Stimulated activated CD4-positive, alpha-beta T cell treated with anti-CD3 and anti-CD28 coated beads, Interleukin-1b, Interleukin-23, amount 100 ng/mL, for 24 hours (primary cell): Measurements from ENCODE around the gene TRAPPC6A.
"Not testable (repeated sequence)": the region's sequence is repeated elsewhere in the genome, so short reads cannot be mapped to it uniquely, and the experiment has no call there.

Experiments
- DNase-seq, 4 experiments: peaks; one replicate each; pipeline ENCODE4 v3.0.0-alpha.2; 2020; ENCODE audit warnings: low read depth in 4 of 4, low spot score in 1 of 4

Gene TRAPPC6A

GRCh38 chr19:45130888-45131615 is 47.0 kb downstream of the TRAPPC6A start:
- no peak for DNase-seq

GRCh38 chr19:45130236-45130635 is 47.8 kb downstream of the TRAPPC6A start:
- no peak for DNase-seq

GRCh38 chr19:45128806-45129205 is 49.2 kb downstream of the TRAPPC6A start:
- DNase-seq, result no peak

- no peak for DNase-seq
Observed at GRCh38 chr19:45128146-45128545, 49.9 kb downstream of the TRAPPC6A start.

- no peak for DNase-seq
Observed at GRCh38 chr19:45126654-45127053, 51.4 kb downstream of the TRAPPC6A start.

GRCh38 chr19:45125975-45126493 is 52.0 kb downstream of the TRAPPC6A start:
- DNase-seq, result peak; percentile 31 to 63 (median 54)

GRCh38 chr19:45125360-45125759 is 52.7 kb downstream of the TRAPPC6A start:
- no peak for DNase-seq

- DNase-seq, result no peak
Observed at GRCh38 chr19:45124021-45124420, 54.0 kb downstream of the TRAPPC6A start.

- no peak for DNase-seq
Observed at GRCh38 chr19:45123440-45123850, 54.6 kb downstream of the TRAPPC6A start.

GRCh38 chr19:45122832-45123231 is 55.2 kb downstream of the TRAPPC6A start:
- DNase-seq, result no peak

GRCh38 chr19:45121827-45122345 is 56.2 kb downstream of the TRAPPC6A start:
- no peak for DNase-seq

GRCh38 chr19:45119582-45119981 is 58.5 kb downstream of the TRAPPC6A start:
- no peak for DNase-seq

GRCh38 chr19:45118591-45119355 is 59.3 kb downstream of the TRAPPC6A start:
- DNase-seq, result not testable (repeated sequence)

- no peak for DNase-seq
Observed at GRCh38 chr19:45118106-45118505, 59.9 kb downstream of the TRAPPC6A start.

GRCh38 chr19:45117671-45118070 is 60.4 kb downstream of the TRAPPC6A start:
- no peak for DNase-seq

- DNase-seq, result peak in 3 of 4 experiments; percentile 28 to 68 (median 40)
Observed at GRCh38 chr19:45117167-45117594, 60.9 kb downstream of the TRAPPC6A start.

- DNase-seq, result no peak
Observed at GRCh38 chr19:45115809-45116615, 62.0 kb downstream of the TRAPPC6A start.

- DNase-seq, result no peak
Observed at GRCh38 chr19:45114116-45114515, 63.9 kb downstream of the TRAPPC6A start.

GRCh38 chr19:45113628-45114027 is 64.4 kb downstream of the TRAPPC6A start:
- no peak for DNase-seq
